Kidney epithelial cell (primary cell): ENCODE measurements around the gene SDHAF1. TPM values are rescaled to one million over a fixed set of nuclear protein-coding genes. Genes with fewer than 3 reads are reported as not detected.
"Not testable (repeated sequence)": the region's sequence is repeated elsewhere in the genome, so short reads cannot be mapped to it uniquely, and the experiment has no call there.

ENCODE experiments used
- DNase-seq: peaks from one replicate; pipeline ENCODE4 v3.0.0-alpha.2; 2010; ENCODE audit warnings: low read depth
- H3K27me3 ChIP-seq: 2 replicates; pipeline ENCODE4 v1.6.0; 2011; ENCODE audit warnings: low read length; ENCODE audit not compliant: control insufficient read depth, insufficient read depth
- H3K36me3 ChIP-seq: 2 replicates; pipeline ENCODE4 v1.5.1; 2011; ENCODE audit warnings: low read length; ENCODE audit not compliant: control insufficient read depth, insufficient read depth
- H3K4me3 ChIP-seq: 2 replicates; pipeline ENCODE4 v1.5.1; 2011; ENCODE audit warnings: low read depth, mild to moderate bottlenecking, control low read depth, low read length
- CTCF ChIP-seq: IDR thresholded peaks from 2 replicates; pipeline ENCODE4 v1.5.1; 2011; ENCODE audit warnings: mild to moderate bottlenecking, moderate library complexity, low read length, control low read depth, inconsistent platforms; ENCODE audit not compliant: insufficient read depth, poor library complexity, severe bottlenecking
- total RNA-seq: library from RNA; depleted of rRNA; stranded (reverse); fragments of >200 nt; gene quantifications from 2 replicates; pipeline ENCODE4 v1.2.3, GENCODE V29; 2015

SDHAF1 gene
- total RNA-seq, 1 donor from 2014 or later = 47.4 TPM

GRCh38 chr19:35973487-35973886, 21.5 kb upstream of the SDHAF1 start:
- H3K4me3 ChIP-seq = no peak overlapping the region
- DNase-seq = no peak
- H3K27me3 ChIP-seq = no peaks in the 10 kb centered on the region
- no peak for TF ChIP-seq CTCF
- H3K36me3 ChIP-seq = no peaks in the 10 kb centered on the region

- Histone ChIP-seq H3K4me3 (no peak overlapping the region), H3K27me3 (peaks cover 3% of the 10 kb centered on the region), H3K36me3 (no peaks in the 10 kb centered on the region)
- TF ChIP-seq CTCF = no peak
- no peak for DNase-seq
These were observed 19.3 kb upstream of the SDHAF1 start for GRCh38 chr19:35975608-35976214.

- DNase-seq = no peak
- no peaks in the 10 kb centered on the region for H3K36me3 ChIP-seq
- no peak overlapping the region for H3K4me3 ChIP-seq
- TF ChIP-seq CTCF = peak; percentile 2
- peaks cover 3% of the 10 kb centered on the region for H3K27me3 ChIP-seq
These were observed 17.4 kb upstream of the SDHAF1 start for GRCh38 chr19:35977446-35978222.

GRCh38 chr19:35978271-35978670, 16.7 kb upstream of the SDHAF1 start:
- Histone ChIP-seq H3K36me3 (no peaks in the 10 kb centered on the region), H3K4me3 (no peak overlapping the region), H3K27me3 (peaks cover 3% of the 10 kb centered on the region)
- no peak for DNase-seq
- no peak for TF ChIP-seq CTCF

DNA sequence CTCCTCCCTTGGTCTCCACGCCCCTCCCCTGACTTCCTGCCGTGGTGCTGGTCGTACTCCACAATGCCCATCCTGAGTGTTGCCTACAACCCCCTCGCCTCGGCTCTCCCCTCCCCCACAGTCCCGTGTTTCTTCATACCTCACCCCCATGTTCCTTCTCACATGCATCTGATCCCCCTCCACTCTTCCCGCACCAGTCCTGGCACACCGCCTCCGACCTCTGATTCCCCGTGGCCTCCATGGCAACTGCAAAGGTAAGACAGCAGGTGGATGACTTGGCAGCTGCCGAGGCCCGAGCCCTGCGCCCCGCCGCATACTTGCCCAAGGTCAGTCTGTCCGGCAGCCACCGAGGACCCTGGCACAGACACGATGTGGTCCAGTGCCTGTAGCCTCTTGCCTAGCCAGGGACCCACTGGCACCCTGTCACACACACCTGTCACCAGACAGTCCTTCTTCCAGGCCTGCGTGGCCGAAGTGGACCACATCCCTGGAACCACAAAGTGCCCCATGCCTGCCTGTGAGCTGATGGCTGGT, 16.1 kb upstream of the SDHAF1 start:
- Histone ChIP-seq H3K4me3 (no peak overlapping the region), H3K36me3 (no peaks in the 10 kb centered on the region), H3K27me3 (peaks cover 3% of the 10 kb centered on the region)
- no peak for TF ChIP-seq CTCF
- no peak for DNase-seq

DNA sequence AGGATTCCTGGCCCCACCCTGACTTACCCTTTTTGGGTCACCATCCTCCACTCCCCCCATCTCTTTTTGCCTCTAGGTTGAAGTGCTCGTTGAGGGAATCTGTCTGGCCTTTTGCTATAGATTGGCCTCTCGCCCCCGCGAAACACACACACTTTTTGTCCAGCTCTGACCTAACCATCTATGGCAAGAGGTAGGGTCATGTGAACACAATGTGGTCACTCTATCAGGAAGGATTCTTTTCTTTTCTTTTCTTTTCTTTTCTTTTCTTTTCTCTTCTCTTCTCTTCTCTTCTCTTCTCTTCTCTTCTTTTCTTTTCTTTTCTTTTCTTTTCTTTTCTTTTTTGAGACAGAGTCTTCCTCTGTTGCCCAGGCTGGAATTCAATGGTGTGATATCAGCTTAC, 14.0 kb upstream of the SDHAF1 start:
- not testable (repeated sequence) for DNase-seq, H3K4me3 ChIP-seq

More for the DNA sequence above, 14.0 kb upstream of the SDHAF1 start:
- H3K27me3 ChIP-seq, H3K36me3 ChIP-seq: not testable (repeated sequence)
